Measurements from ENCODE around the gene TNFAIP8L3.

DNA sequence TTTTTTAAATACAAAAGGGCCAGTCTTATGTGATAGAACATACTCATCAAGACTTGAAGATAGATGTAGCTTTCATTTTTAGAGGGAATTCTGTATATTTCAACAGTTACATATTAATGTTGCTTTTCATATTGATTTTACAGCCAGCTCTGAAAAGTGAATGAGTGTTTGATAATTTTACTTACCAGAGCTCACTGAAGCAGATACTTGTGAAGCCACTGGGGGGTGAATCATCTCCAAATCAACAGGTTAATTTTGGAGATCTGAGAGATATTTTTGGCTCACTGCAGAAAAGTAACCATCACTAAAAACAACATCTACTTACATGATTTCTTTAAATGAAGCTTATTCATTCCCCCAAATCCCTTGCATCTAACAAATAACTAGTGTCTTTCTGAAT is 24.7 kb downstream of the TNFAIP8L3 start:
- TF ChIP-seq, protein P1, sequence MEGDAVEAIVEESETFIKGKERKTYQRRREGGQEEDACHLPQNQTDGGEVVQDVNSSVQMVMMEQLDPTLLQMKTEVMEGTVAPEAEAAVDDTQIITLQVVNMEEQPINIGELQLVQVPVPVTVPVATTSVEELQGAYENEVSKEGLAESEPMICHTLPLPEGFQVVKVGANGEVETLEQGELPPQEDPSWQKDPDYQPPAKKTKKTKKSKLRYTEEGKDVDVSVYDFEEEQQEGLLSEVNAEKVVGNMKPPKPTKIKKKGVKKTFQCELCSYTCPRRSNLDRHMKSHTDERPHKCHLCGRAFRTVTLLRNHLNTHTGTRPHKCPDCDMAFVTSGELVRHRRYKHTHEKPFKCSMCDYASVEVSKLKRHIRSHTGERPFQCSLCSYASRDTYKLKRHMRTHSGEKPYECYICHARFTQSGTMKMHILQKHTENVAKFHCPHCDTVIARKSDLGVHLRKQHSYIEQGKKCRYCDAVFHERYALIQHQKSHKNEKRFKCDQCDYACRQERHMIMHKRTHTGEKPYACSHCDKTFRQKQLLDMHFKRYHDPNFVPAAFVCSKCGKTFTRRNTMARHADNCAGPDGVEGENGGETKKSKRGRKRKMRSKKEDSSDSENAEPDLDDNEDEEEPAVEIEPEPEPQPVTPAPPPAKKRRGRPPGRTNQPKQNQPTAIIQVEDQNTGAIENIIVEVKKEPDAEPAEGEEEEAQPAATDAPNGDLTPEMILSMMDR (IDR thresholded peaks at IDR 0.05; ENCODE audit: insufficient read depth, low read length, poor library complexity, severe bottlenecking), result no peak
- no peak for TF ChIP-seq EZH2phosphoT487 (conservative IDR thresholded peaks at IDR 0.05; ENCODE audit: low read length)

Measured in SU-DHL-6 (cell line).